KOPT-K1 (cell line): Measurements from ENCODE around the gene DUSP7.
"Not testable (repeated sequence)": the region's sequence is repeated elsewhere in the genome, so short reads cannot be mapped to it uniquely, and the experiment has no call there.

Experiments
- H3K27ac ChIP-seq: fragments of 200-600 bp; sonication (generic); 2 replicates; pipeline ENCODE4 v1.5.1; 2016; ENCODE audit warnings: antibody characterized with exemption, mild to moderate bottlenecking, low read depth, low read length; ENCODE audit not compliant: poor library complexity, severe bottlenecking
- H3K36me3 ChIP-seq: fragments of 200-600 bp; sonication (generic); 2 replicates; pipeline ENCODE4 v1.5.1; 2017; ENCODE audit warnings: antibody characterized with exemption, mild to moderate bottlenecking, low read length, moderate library complexity; ENCODE audit not compliant: insufficient read depth
- H3K9me3 ChIP-seq: fragments of 200-600 bp; sonication (generic); 2 replicates; pipeline ENCODE4 v1.5.1; 2017; ENCODE audit warnings: antibody characterized with exemption, low read length, mild to moderate bottlenecking; ENCODE audit not compliant: insufficient read depth, poor library complexity, severe bottlenecking

The DUSP7 gene

DNA sequence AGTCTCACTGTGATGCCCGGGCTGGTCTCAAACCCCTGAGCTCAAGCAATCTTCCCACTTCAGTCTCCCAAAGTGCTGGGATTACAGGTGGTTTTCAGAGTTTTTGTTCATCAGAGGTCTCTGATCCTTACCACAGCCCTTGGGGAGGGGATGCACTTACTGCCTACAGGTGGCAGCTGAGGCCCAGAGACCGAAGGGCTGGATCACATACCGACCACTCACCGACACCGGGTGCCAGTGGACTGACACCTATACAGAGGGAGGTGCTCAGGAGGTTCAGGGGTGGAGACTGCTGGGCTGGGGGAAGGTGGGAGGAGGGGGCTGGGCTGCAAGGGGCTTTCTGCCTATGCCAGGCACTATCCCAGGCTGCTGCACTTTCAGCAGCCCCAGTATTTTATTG, 19.5 kb downstream of the DUSP7 start:
- H3K27ac ChIP-seq = no peak overlapping the region
- H3K9me3 ChIP-seq = no peaks in the 10 kb centered on the region
- no peaks in the 10 kb centered on the region for H3K36me3 ChIP-seq

DNA sequence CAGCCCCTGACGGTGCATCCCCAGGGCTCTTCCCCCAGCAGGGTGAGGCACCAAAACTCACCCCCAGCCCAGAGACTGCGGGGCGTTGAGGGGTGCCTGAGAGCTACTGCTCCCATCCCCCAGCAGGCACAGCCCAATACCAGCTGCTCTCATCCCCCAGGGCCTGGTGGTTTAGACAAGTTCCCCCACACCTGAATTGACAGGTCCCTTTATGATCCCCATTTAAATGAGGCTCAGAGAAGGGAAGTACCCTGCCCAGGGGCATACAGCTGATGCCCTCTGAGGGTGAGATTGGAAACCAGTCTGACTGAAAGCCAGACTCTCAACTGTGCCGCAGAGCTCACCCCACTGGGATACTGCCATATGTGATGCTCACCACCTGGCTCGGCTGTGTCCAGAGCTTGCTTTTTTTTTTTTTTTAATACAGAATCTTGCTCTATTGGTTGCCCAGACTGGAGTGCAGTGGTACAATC, 20.1 kb downstream of the DUSP7 start:
- Histone ChIP-seq H3K36me3 (no peaks in the 10 kb centered on the region), H3K9me3 (no peaks in the 10 kb centered on the region), H3K27ac (no peak overlapping the region)

DNA sequence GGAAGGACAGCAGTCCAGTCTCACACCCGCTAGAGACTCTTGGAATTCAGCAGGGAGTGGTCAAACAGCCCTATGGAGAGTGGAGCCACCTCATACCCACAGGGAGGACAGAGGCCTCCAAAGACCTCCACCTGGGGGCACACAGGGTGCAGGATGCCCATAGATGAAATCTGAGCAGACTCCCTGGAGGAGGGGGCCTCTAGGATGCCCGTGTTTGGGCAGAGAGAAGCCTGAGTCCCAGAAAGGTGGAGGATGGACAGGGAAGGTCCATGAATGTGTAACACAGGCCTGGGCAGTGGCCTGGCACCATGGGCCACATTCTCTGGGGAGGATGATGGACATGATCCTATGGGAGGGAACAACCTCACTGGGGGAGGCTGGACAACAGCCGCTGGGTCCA, 21.7 kb downstream of the DUSP7 start:
- Histone ChIP-seq H3K9me3 (no peaks in the 10 kb centered on the region), H3K36me3 (no peaks in the 10 kb centered on the region), H3K27ac (no peak overlapping the region)

DNA sequence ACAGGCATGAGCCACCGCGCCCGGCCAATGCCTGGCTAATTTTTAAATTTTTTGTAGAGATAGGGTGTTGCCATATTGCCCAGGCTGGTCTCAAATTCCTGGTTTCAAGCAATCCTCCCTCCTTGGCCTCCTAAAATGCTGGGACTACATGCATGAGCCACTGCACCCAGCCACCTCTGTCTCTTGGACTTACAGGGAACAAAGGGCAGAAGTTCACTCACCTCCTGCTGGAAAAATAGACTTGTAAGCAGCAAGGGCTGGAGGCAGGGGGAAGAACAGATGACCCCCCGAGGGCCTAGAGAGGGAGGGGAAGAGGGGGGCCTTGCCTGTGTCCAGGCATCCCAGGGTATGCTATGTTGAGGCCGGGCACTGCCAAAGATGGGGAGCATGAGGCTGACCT, 22.2 kb downstream of the DUSP7 start:
- no peaks in the 10 kb centered on the region for H3K36me3 ChIP-seq
- no peak overlapping the region for H3K27ac ChIP-seq
- H3K9me3 ChIP-seq = no peaks in the 10 kb centered on the region

DNA sequence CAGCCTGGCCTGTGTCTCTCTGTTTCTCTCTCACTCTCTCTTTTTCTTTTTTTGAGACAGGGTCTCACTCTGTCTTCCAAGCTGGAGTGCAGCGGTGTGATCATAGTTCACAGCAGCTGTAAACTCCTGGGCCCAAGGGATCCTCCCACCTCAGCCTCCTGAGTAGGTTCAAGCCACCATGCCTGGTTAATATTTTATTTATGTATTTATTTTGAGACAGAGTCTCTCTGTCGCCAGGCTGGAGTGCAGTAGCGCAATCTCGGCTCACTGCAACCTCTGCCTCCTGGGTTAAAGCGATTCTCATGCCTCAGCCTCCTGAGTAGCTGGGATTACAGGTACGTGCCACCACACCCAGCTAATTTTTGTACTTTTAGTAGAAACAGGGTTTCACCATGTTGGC, 22.6 kb downstream of the DUSP7 start:
- not testable (repeated sequence) for H3K9me3 ChIP-seq, H3K27ac ChIP-seq, H3K36me3 ChIP-seq

DNA sequence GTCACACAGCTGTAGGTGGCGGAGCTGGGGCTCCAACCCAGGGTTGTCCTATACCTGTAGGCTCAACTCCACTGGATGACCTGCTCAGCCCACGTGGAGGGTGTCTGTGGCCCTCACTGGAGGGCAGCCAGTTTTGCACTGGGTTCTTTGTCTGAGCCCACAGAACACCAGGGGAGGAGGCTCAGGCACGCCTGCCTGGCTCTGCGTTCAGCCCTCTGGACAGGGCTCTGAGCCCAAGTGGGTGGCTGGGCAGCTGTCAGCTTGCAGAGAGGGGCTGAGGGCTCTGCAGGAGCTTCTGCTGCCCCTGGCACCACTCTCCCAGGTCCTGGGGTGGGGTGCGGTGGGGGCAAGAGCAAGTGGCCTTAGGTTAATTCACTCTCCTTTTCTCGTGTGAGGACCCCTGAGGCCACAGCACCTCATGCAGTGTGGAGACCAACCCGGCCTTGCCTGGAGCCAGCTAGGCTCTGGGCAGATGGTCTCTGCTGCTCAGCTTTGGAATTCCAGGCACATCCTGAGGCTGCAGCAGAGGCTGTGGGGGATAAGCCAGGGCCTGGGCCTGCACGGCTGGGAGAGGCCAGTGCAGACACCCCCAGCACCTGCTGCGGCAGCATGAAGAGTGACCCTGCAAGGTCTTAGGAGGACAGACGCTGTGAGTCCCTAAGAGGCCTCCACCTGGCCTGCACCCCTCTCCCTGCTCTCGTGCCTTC, 23.5 kb downstream of the DUSP7 start:
- Histone ChIP-seq H3K27ac (no peak overlapping the region), H3K36me3 (no peaks in the 10 kb centered on the region), H3K9me3 (no peaks in the 10 kb centered on the region)

DNA sequence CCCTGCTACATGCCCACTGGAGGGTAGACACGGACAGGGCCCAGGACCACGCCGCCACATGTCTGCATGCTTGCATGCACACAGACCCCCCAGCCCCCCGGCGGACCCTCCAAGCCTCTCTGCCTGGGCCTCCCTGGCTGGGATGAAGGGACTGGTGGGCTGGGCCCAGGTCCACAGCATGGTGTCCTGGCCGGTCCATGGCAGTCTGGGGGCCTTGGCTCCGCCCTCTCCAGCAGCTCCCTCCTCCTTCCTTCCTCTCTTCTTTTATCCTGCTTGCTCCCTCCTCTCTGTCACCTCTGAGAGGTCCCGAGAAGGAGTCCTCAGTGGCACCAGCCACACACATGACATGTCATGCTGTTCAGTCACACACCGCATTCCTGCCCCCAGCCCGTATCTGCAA, 24.5 kb downstream of the DUSP7 start:
- H3K27ac ChIP-seq = no peak overlapping the region
- H3K9me3 ChIP-seq = no peaks in the 10 kb centered on the region

DNA sequence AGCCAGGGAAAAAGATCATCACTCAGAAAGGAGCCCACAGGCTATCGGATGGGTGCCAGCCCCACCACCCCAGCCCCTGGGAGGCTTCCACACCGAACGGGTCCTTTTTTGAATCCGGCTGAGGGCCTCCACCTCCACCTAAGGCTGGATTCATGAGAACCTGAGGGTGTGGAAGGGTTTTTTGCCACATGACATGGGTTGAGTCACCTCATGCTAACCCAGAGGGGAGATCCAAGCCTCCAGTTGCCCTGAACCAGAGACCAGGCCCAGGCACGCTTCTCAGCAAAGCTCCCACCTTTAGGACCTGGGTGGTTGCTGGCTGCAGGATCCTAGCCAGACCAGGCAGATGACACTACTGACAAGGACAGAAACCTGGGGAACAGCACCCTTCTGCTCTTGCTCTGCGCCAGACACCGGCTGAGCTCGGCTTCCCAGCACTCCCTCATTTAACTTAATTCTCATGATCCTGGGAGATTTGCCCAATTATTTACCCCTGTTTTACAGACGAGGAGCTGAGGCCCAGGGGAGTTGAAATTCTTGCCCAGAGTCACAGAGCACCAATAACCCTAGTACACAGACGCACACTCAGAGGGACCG, 25.6 kb downstream of the DUSP7 start:
- H3K27ac ChIP-seq = no peak overlapping the region
- no peaks in the 10 kb centered on the region for H3K36me3 ChIP-seq
- no peaks in the 10 kb centered on the region for H3K9me3 ChIP-seq

More for the DNA sequence above, 24.5 kb downstream of the DUSP7 start:
- H3K36me3 ChIP-seq = no peaks in the 10 kb centered on the region

DNA sequence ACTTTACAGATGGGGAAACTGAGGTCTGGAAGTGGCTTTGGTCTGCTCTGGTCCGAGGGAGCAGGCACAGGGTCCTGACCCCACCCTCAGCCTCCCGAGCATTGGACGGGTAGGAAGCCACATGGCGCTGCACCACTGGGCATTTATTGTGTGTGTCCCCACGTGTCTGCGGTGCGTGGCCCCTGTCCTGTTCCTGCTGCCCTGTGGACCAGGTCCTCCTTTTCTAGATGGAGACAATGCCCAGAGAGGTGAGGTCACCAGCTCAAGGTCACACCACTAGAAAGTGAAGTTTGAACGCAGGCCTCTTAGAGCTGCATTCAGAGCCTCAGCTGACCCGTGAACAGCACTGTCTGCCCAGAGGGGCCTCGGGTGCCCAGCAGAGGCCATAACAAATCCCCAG, 26.8 kb downstream of the DUSP7 start:
- Histone ChIP-seq H3K27ac (no peak overlapping the region), H3K9me3 (no peaks in the 10 kb centered on the region), H3K36me3 (no peaks in the 10 kb centered on the region)

DNA sequence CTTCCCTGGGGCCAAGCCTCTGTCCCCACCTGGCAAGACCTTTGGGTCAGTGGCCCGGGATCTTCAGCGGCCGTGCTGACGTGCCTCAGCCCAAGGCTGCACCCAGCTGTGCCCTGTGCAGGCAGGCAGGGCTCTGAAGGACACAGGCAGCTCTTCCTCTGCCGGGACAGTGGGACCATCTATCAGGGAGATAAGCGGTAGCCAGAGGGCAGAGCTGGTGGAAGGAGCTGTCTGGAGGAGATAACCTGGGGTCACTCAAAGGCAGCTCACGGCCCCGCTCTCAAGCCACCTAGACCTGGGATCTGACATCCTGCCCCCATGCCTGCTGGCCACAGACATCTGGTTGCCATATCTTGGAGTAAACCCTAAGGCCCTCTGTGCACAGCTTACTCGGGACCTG, 27.3 kb downstream of the DUSP7 start:
- Histone ChIP-seq H3K27ac (no peak overlapping the region), H3K9me3 (no peaks in the 10 kb centered on the region), H3K36me3 (no peaks in the 10 kb centered on the region)

DNA sequence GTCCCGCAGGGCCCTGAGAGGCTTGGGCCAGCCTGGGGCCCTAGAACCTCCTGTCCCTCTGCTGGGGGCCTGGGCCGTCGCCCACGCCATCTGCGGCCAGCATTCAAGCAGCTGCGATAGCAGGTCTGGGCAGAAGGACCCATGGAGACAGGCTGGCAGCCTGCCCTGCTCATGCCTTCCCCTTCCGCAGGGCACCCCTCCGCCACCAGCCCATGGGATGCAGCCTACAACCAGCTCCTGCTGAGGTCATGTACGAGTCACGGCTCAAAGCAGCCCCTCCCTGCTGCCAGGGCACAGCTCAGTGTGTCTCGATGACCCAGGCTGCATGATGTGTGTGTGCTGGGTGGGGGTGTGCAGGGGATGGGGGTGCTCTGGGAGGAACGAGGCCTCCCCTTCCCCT, 27.8 kb downstream of the DUSP7 start:
- no peaks in the 10 kb centered on the region for H3K9me3 ChIP-seq
- no peak overlapping the region for H3K27ac ChIP-seq
- H3K36me3 ChIP-seq = no peaks in the 10 kb centered on the region

DNA sequence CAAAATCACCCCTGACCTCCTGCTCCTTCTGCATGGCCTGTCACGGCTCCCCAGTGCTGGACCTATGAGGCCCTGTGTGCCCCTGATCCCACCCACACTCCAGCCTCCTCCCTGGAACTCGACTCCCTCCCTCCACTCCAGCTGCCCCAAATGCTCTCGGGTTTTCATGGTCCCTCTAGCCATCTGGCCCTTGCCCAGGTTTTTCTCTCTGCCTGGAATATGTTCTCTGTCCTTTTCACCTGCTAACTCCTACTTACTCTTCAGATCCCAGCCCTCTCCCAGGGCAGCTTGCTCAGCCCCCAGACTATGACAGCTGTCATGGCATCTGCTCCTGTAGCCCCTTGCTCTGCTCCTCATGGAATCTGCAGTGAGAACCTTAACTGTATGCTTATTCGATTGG, 30.3 kb downstream of the DUSP7 start:
- Histone ChIP-seq H3K36me3 (no peaks in the 10 kb centered on the region), H3K9me3 (no peaks in the 10 kb centered on the region), H3K27ac (no peak overlapping the region)

DNA sequence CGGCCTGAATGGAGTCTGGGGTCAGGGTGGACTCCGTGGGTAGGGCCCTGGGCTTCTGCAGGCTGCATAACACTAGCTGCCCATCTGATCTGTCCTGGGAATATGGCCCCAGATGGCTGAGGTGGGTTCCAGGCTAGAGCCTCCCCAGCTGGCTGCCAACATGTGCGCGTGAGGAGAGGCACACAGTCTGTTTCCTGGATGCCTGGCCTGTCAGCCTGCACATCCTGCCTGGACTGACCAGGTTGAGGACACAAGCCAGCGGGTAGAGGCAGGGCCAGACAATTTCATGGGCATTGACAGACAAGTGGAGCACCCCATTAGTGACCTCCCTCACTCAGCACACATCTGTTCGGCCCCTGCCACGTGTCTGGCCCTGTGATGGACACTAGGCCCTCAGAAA, 30.9 kb downstream of the DUSP7 start:
- Histone ChIP-seq H3K36me3 (no peaks in the 10 kb centered on the region), H3K9me3 (no peaks in the 10 kb centered on the region), H3K27ac (no peak overlapping the region)

DNA sequence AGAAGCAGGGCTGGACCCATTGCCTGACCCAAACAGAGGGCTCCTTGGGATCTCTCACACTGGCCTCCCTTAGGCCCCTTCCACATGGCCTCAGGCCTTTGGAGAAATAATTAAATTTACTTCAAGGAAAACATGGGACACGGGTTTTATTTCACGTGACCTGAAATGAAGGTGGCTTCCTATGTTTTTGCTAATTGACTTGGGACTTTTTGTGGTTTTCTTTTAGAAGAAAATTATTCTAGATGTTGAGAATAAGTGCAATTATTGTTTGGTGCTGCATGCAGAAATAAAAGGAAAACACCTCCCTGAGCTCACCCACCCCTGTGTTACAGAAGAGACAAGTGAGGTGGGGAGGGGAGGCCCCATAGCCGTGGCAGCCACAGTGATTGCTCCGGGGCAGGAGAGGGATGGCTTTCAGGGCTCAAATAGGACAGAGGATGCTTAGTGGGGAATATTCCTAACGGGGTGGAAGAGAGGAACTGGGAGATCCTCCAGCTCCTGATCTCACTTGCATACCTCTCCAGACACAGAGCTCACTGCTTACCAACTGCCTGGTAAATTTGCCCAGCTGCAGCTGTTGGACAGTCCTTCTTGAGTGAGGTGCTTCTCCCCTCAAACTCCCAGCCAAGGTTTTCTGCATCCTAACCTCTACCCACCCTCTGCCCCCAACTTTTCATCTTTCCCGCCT, 31.5 kb downstream of the DUSP7 start:
- Histone ChIP-seq H3K27ac (no peak overlapping the region), H3K9me3 (no peaks in the 10 kb centered on the region), H3K36me3 (no peaks in the 10 kb centered on the region)

DNA sequence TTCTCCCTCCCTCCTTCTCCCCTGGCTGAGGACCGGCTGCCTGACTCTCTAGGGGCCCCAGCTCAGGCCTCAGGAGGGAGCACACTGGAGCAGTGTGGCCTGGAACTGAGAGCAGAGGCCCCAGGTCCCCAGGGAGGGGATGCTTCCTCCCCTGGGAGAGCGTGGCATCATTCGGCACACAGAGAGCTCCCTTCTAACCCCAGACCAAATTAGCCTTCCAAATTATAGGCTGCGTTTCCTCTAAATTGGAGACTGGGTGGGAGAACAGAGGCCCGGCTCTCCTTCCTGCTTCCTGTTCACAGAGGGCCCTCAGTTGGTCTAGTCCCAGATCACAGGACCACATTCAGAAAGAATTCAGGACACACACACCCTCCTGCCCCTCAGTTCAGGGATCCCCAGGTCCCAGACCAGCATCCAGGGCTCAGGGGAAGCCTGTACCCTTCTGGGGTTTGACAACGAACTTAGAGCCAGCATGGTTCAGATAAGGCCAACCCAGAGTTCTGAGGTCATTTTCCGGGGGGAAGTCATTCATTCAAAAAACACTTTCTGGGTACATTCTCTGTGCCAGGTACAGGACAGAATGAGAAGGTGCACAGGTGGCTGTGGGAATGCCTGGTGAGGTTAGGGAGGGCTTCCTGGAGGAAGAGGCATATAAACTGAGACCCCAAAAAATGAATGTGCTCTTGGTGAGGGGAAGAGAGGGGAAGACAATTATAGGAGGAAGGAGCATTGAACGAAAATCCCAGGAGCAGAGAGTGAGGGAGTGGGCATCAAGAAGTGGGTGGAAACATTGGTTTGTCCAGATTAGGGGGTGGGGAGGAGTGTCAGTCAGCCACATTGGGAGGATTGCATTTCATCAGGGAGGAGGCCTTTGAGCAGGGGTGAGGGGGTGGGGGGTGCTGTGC, 32.3 kb downstream of the DUSP7 start:
- H3K27ac ChIP-seq = no peak overlapping the region
- H3K9me3 ChIP-seq = no peaks in the 10 kb centered on the region
- no peaks in the 10 kb centered on the region for H3K36me3 ChIP-seq
